ENCODE results near the gene TMCO4. TPM values are rescaled to one million over a fixed set of nuclear protein-coding genes. Genes with fewer than 3 reads are reported as not detected.

Gene TMCO4
- total RNA-seq, 1 donor: 27.5 TPM

- no peak overlapping the region for H2AFZ ChIP-seq (ENCODE audit: low read length)
- no peak overlapping the region for H3K4me3 ChIP-seq (ENCODE audit: insufficient read depth, low read length)
- no peak for TF ChIP-seq CTCF (IDR thresholded peaks at IDR 0.05; ENCODE audit: extremely low read depth, low read depth, low read length)
- H3K36me3 ChIP-seq (ENCODE audit: insufficient read depth, low read length): peaks cover 33% of the 10 kb centered on the region
- H3K27me3 ChIP-seq (ENCODE audit: insufficient read depth, low read length): no peaks in the 10 kb centered on the region
- no peak overlapping the region for H3K4me2 ChIP-seq (ENCODE audit: insufficient read depth, low read length)
- no peak for DNase-seq (ENCODE audit: insufficient read length, low spot score, missing footprints)
- no peaks in the 10 kb centered on the region for H4K20me1 ChIP-seq (ENCODE audit: insufficient read depth, low read length)
- H3K79me2 ChIP-seq (ENCODE audit: insufficient read depth, low read length): no peaks in the 10 kb centered on the region
- no peak overlapping the region for H3K27ac ChIP-seq (ENCODE audit: low read depth, low read length)
- H3K9me3 ChIP-seq (ENCODE audit: low read depth, low read length): no peaks in the 10 kb centered on the region
- H3K4me1 ChIP-seq (ENCODE audit: insufficient read depth, low read length): no peaks in the 10 kb centered on the region
Measured at GRCh38 chr1:19786988-19787423, 12.7 kb downstream of the TMCO4 start.

GRCh38 chr1:19785660-19786059 is 14.1 kb downstream of the TMCO4 start:
- H2AFZ ChIP-seq (ENCODE audit: low read length): no peak overlapping the region
- H3K9me3 ChIP-seq (ENCODE audit: low read depth, low read length): no peaks in the 10 kb centered on the region
- no peak overlapping the region for H3K27ac ChIP-seq (ENCODE audit: low read depth, low read length)
- no peak overlapping the region for H3K4me2 ChIP-seq (ENCODE audit: insufficient read depth, low read length)
- H3K27me3 ChIP-seq (ENCODE audit: insufficient read depth, low read length): no peaks in the 10 kb centered on the region
- no peak overlapping the region for H3K4me3 ChIP-seq (ENCODE audit: insufficient read depth, low read length)
- no peaks in the 10 kb centered on the region for H3K79me2 ChIP-seq (ENCODE audit: insufficient read depth, low read length)
- DNase-seq (ENCODE audit: insufficient read length, low spot score, missing footprints): no peak
- H3K4me1 ChIP-seq (ENCODE audit: insufficient read depth, low read length): no peaks in the 10 kb centered on the region
- H4K20me1 ChIP-seq (ENCODE audit: insufficient read depth, low read length): no peaks in the 10 kb centered on the region
- H3K36me3 ChIP-seq (ENCODE audit: insufficient read depth, low read length): peaks cover 25% of the 10 kb centered on the region
- no peak for TF ChIP-seq CTCF (IDR thresholded peaks at IDR 0.05; ENCODE audit: extremely low read depth, low read depth, low read length)

GRCh38 chr1:19780267-19780877 is 19.3 kb downstream of the TMCO4 start:
- H3K27ac ChIP-seq (ENCODE audit: low read depth, low read length): no peak overlapping the region
- H3K4me3 ChIP-seq (ENCODE audit: insufficient read depth, low read length): no peak overlapping the region
- DNase-seq (ENCODE audit: insufficient read length, low spot score, missing footprints): no peak
- H3K4me2 ChIP-seq (ENCODE audit: insufficient read depth, low read length): no peak overlapping the region
- H3K4me1 ChIP-seq (ENCODE audit: insufficient read depth, low read length): peaks cover 2% of the 10 kb centered on the region
- no peak overlapping the region for H2AFZ ChIP-seq (ENCODE audit: low read length)
- no peaks in the 10 kb centered on the region for H3K9me3 ChIP-seq (ENCODE audit: low read depth, low read length)
- H4K20me1 ChIP-seq (ENCODE audit: insufficient read depth, low read length): no peaks in the 10 kb centered on the region
- H3K79me2 ChIP-seq (ENCODE audit: insufficient read depth, low read length): no peaks in the 10 kb centered on the region
- peaks cover 26% of the 10 kb centered on the region for H3K36me3 ChIP-seq (ENCODE audit: insufficient read depth, low read length)
- no peak for TF ChIP-seq CTCF (IDR thresholded peaks at IDR 0.05; ENCODE audit: extremely low read depth, low read depth, low read length)
- H3K27me3 ChIP-seq (ENCODE audit: insufficient read depth, low read length): no peaks in the 10 kb centered on the region

GRCh38 chr1:19776933-19777332 is 22.8 kb downstream of the TMCO4 start:
- Histone ChIP-seq H3K27me3 (ENCODE audit: insufficient read depth, low read length) (no peaks in the 10 kb centered on the region), H2AFZ (ENCODE audit: low read length) (no peak overlapping the region), H3K9me3 (ENCODE audit: low read depth, low read length) (no peaks in the 10 kb centered on the region), H3K36me3 (ENCODE audit: insufficient read depth, low read length) (peaks cover 18% of the 10 kb centered on the region), H3K79me2 (ENCODE audit: insufficient read depth, low read length) (no peaks in the 10 kb centered on the region), H3K27ac (ENCODE audit: low read depth, low read length) (no peak overlapping the region), H3K4me2 (ENCODE audit: insufficient read depth, low read length) (no peak overlapping the region), H3K4me3 (ENCODE audit: insufficient read depth, low read length) (no peak overlapping the region), H4K20me1 (ENCODE audit: insufficient read depth, low read length) (no peaks in the 10 kb centered on the region), H3K4me1 (ENCODE audit: insufficient read depth, low read length) (peaks cover 4% of the 10 kb centered on the region)
- TF ChIP-seq CTCF (IDR thresholded peaks at IDR 0.05; ENCODE audit: extremely low read depth, low read depth, low read length): no peak
- DNase-seq (ENCODE audit: insufficient read length, low spot score, missing footprints): no peak

All from osteoblast (primary cell).